ENCODE results near the gene PNMA6A.
"Not testable (repeated sequence)": the region's sequence is repeated elsewhere in the genome, so short reads cannot be mapped to it uniquely, and the experiment has no call there.

Gene PNMA6A

DNA sequence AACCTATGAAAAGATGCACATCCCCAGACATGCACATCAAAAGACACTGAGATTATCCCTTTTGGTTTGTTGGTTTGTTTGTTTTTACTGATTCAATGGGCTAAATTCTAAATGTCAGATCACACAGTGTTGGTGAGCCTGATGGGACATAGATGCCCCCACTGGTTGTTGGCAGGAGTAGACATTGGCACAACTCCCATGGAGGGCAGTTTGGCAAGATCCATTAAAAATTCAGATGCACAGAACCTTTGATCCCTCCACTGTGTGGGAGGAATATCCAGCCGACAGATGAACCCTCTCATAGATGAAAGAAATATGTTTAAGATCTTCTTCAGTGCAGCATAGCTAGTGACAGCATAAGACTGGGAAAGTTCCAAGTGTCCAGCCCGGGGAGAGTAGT, 38.5 kb downstream of the PNMA6A start:
- H3K18ac ChIP-seq (ENCODE audit: low read length); H3K4me1 ChIP-seq (ENCODE audit: control insufficient read depth in 2 of 2, insufficient read depth in 1 of 2, low read depth in 1 of 2, low read length in 2 of 2); H3K79me1 ChIP-seq (ENCODE audit: low read depth, low read length); H3K9me3 ChIP-seq (replicated peaks in 1 of 2; ENCODE audit: control insufficient read depth in 2 of 2, insufficient read depth in 1 of 2, low read depth in 1 of 2, low read length in 2 of 2); H2AK5ac ChIP-seq (ENCODE audit: low read depth, low read length); H3K4me2 ChIP-seq (ENCODE audit: insufficient read depth, low read length, poor library complexity, severe bottlenecking); H3K27ac ChIP-seq (replicated peaks; ENCODE audit: low read length); H3K4ac ChIP-seq (ENCODE audit: low read length); H3K36me3 ChIP-seq (replicated peaks in 1 of 2; ENCODE audit: control insufficient read depth in 2 of 2, insufficient read depth in 2 of 2, low read length in 2 of 2); DNase-seq (ENCODE audit: low spot score); H3K27me3 ChIP-seq (ENCODE audit: control insufficient read depth in 3 of 3, insufficient read depth in 3 of 3, low read depth in 1 of 3, low read length in 3 of 3); H2BK12ac ChIP-seq (ENCODE audit: low read length); H4K8ac ChIP-seq (ENCODE audit: low read depth, low read length); H2BK120ac ChIP-seq (ENCODE audit: low read depth, low read length); H3K14ac ChIP-seq (ENCODE audit: low read length); H3K23ac ChIP-seq (ENCODE audit: low read depth, low read length, poor library complexity); H3K9ac ChIP-seq (ENCODE audit: low read depth, low read length, poor library complexity); H2BK15ac ChIP-seq (ENCODE audit: low read length); H3K4me3 ChIP-seq (ENCODE audit: low read length in 2 of 2); H2BK5ac ChIP-seq (ENCODE audit: low read length); H2AFZ ChIP-seq (ENCODE audit: low read length); H4K91ac ChIP-seq (ENCODE audit: low read depth, low read length, poor library complexity): not testable (repeated sequence)
- WGBS, 2 donors (ENCODE audit: extremely low coverage in 2 of 2, insufficient read length in 2 of 2, insufficient replicate concordance in 1 of 2), result no CpG with 5 or more reads among the region's 2 CpGs

GRCh38 chrX:153113851-153114250, 41.6 kb downstream of the PNMA6A start:
- H3K9me3 ChIP-seq (replicated peaks in 1 of 2; ENCODE audit: control insufficient read depth in 2 of 2, insufficient read depth in 1 of 2, low read depth in 1 of 2, low read length in 2 of 2); H3K27ac ChIP-seq (replicated peaks; ENCODE audit: low read length); H3K4me1 ChIP-seq (ENCODE audit: control insufficient read depth in 2 of 2, insufficient read depth in 1 of 2, low read depth in 1 of 2, low read length in 2 of 2); H3K27me3 ChIP-seq (ENCODE audit: control insufficient read depth in 3 of 3, insufficient read depth in 3 of 3, low read depth in 1 of 3, low read length in 3 of 3); H4K91ac ChIP-seq (ENCODE audit: low read depth, low read length, poor library complexity); H3K14ac ChIP-seq (ENCODE audit: low read length); H2AK5ac ChIP-seq (ENCODE audit: low read depth, low read length); H2BK120ac ChIP-seq (ENCODE audit: low read depth, low read length); DNase-seq (ENCODE audit: low spot score); H3K4ac ChIP-seq (ENCODE audit: low read length); H2BK15ac ChIP-seq (ENCODE audit: low read length); H4K8ac ChIP-seq (ENCODE audit: low read depth, low read length); H3K4me3 ChIP-seq (ENCODE audit: low read length in 2 of 2); H2BK5ac ChIP-seq (ENCODE audit: low read length); H3K9ac ChIP-seq (ENCODE audit: low read depth, low read length, poor library complexity); H3K23ac ChIP-seq (ENCODE audit: low read depth, low read length, poor library complexity); H3K36me3 ChIP-seq (replicated peaks in 1 of 2; ENCODE audit: control insufficient read depth in 2 of 2, insufficient read depth in 2 of 2, low read length in 2 of 2); H3K4me2 ChIP-seq (ENCODE audit: insufficient read depth, low read length, poor library complexity, severe bottlenecking); H2BK12ac ChIP-seq (ENCODE audit: low read length); H3K18ac ChIP-seq (ENCODE audit: low read length); H3K79me1 ChIP-seq (ENCODE audit: low read depth, low read length); H2AFZ ChIP-seq (ENCODE audit: low read length): not testable (repeated sequence)
- WGBS, 2 donors (ENCODE audit: extremely low coverage in 2 of 2, insufficient read length in 2 of 2, insufficient replicate concordance in 1 of 2), result no CpG with 5 or more reads among the region's 9 CpGs

DNA sequence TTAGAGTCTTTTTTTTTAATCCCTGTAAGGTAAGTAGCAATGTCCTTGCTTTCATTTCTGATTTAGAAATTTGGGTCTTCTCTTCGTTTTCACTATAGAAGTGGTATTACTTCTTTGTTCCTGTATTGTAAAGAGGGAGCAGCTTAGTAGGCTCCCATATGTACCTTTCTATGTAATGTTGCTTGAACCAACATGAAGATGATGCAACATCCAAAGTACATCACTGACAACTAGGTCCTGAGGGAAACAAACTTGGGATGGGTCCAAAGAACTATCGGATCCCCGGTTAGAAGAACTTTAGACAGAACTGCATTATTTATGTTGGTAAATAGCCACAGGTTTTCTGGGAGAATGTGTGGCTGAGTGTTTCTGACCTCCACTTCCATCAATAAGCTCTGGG, 45.5 kb downstream of the PNMA6A start:
- not testable (repeated sequence) for H2BK15ac ChIP-seq (ENCODE audit: low read length); H3K23ac ChIP-seq (ENCODE audit: low read depth, low read length, poor library complexity); H3K18ac ChIP-seq (ENCODE audit: low read length); H3K14ac ChIP-seq (ENCODE audit: low read length); H4K91ac ChIP-seq (ENCODE audit: low read depth, low read length, poor library complexity); H2BK5ac ChIP-seq (ENCODE audit: low read length); H2AK5ac ChIP-seq (ENCODE audit: low read depth, low read length); H3K4me1 ChIP-seq (ENCODE audit: control insufficient read depth in 2 of 2, insufficient read depth in 1 of 2, low read depth in 1 of 2, low read length in 2 of 2); H3K36me3 ChIP-seq (replicated peaks in 1 of 2; ENCODE audit: control insufficient read depth in 2 of 2, insufficient read depth in 2 of 2, low read length in 2 of 2); H3K4me3 ChIP-seq (ENCODE audit: low read length in 2 of 2); H3K9ac ChIP-seq (ENCODE audit: low read depth, low read length, poor library complexity); H3K27me3 ChIP-seq (ENCODE audit: control insufficient read depth in 3 of 3, insufficient read depth in 3 of 3, low read depth in 1 of 3, low read length in 3 of 3); H2AFZ ChIP-seq (ENCODE audit: low read length); H3K79me1 ChIP-seq (ENCODE audit: low read depth, low read length); H3K4ac ChIP-seq (ENCODE audit: low read length); H2BK120ac ChIP-seq (ENCODE audit: low read depth, low read length); H3K9me3 ChIP-seq (replicated peaks in 1 of 2; ENCODE audit: control insufficient read depth in 2 of 2, insufficient read depth in 1 of 2, low read depth in 1 of 2, low read length in 2 of 2); DNase-seq (ENCODE audit: low spot score); H2BK12ac ChIP-seq (ENCODE audit: low read length); H3K27ac ChIP-seq (replicated peaks; ENCODE audit: low read length); H3K4me2 ChIP-seq (ENCODE audit: insufficient read depth, low read length, poor library complexity, severe bottlenecking); H4K8ac ChIP-seq (ENCODE audit: low read depth, low read length)
- no CpG with 5 or more reads among the region's 3 CpGs for WGBS, 2 donors (ENCODE audit: extremely low coverage in 2 of 2, insufficient read length in 2 of 2, insufficient replicate concordance in 1 of 2)

DNA sequence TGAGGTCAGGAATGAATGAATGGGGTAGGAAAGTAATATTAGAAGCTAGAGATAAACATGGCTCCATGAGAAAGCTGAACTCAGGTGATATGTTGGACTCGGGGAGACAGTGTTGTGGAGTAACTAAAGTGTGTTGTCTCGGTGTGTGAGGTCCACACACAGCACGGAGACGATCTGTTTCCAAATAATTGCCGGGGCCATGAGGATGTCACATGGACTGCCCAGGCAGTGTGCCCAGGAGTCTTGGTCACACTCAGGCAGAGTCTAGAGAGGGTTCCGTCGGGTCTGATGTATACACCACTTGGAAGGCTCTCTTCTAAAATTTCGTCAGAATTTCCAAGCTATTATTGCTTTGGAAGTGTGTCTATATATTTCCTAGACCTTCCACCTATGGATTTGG, 48.0 kb downstream of the PNMA6A start:
- not testable (repeated sequence) for H3K18ac ChIP-seq (ENCODE audit: low read length); H3K79me1 ChIP-seq (ENCODE audit: low read depth, low read length); DNase-seq (ENCODE audit: low spot score); H3K36me3 ChIP-seq (replicated peaks in 1 of 2; ENCODE audit: control insufficient read depth in 2 of 2, insufficient read depth in 2 of 2, low read length in 2 of 2); H2BK5ac ChIP-seq (ENCODE audit: low read length); H2AK5ac ChIP-seq (ENCODE audit: low read depth, low read length); H3K9me3 ChIP-seq (replicated peaks in 1 of 2; ENCODE audit: control insufficient read depth in 2 of 2, insufficient read depth in 1 of 2, low read depth in 1 of 2, low read length in 2 of 2); H3K27ac ChIP-seq (replicated peaks; ENCODE audit: low read length); H2AFZ ChIP-seq (ENCODE audit: low read length); H3K23ac ChIP-seq (ENCODE audit: low read depth, low read length, poor library complexity); H3K4me2 ChIP-seq (ENCODE audit: insufficient read depth, low read length, poor library complexity, severe bottlenecking); H2BK15ac ChIP-seq (ENCODE audit: low read length); H4K91ac ChIP-seq (ENCODE audit: low read depth, low read length, poor library complexity); H3K14ac ChIP-seq (ENCODE audit: low read length); H3K4me3 ChIP-seq (ENCODE audit: low read length in 2 of 2); H3K27me3 ChIP-seq (ENCODE audit: control insufficient read depth in 3 of 3, insufficient read depth in 3 of 3, low read depth in 1 of 3, low read length in 3 of 3); H4K8ac ChIP-seq (ENCODE audit: low read depth, low read length); H3K4me1 ChIP-seq (ENCODE audit: control insufficient read depth in 2 of 2, insufficient read depth in 1 of 2, low read depth in 1 of 2, low read length in 2 of 2); H2BK12ac ChIP-seq (ENCODE audit: low read length); H3K9ac ChIP-seq (ENCODE audit: low read depth, low read length, poor library complexity); H2BK120ac ChIP-seq (ENCODE audit: low read depth, low read length); H3K4ac ChIP-seq (ENCODE audit: low read length)
- WGBS, 2 donors (ENCODE audit: extremely low coverage in 2 of 2, insufficient read length in 2 of 2, insufficient replicate concordance in 1 of 2), result no CpG with 5 or more reads among the region's 8 CpGs

Data from neuronal stem cell (in vitro differentiated cells).